SK-N-SH (cell line): ENCODE measurements around the gene MTMR8. TPM values are rescaled to one million over a fixed set of nuclear protein-coding genes. Genes with fewer than 3 reads are reported as not detected.

Experiments used
- CTCF ChIA-PET: fragments of 300-600, 350-600 bp; formaldehyde crosslinking; extraction: SDS; loops from one replicate; lab custom pipeline; 2021; lab: Yijun Ruan, JAX
- POLR2A ChIA-PET: fragments of 350-600 bp; sonication (Branson Sonifier 250); formaldehyde crosslinking; extraction: SDS; loops from one replicate; lab custom pipeline; 2020; ENCODE audit warnings: antibody characterized with exemption, inconsistent platforms; lab: Yijun Ruan, JAX
- DNase-seq: peaks from one replicate; pipeline ENCODE4 v3.0.0; 2012
- H2AFZ ChIP-seq: fragments of 200-600 bp; sonication (generic); 2 replicates; pipeline ENCODE4 v1.8.1; 2016; ENCODE audit warnings: antibody characterized with exemption, mild to moderate bottlenecking, low read depth
- H3F3A ChIP-seq: fragments of 200-600 bp; sonication (generic); replicated peaks from 2 replicates; pipeline ENCODE3; 2016; ENCODE audit warnings: antibody characterized with exemption, mild to moderate bottlenecking; ENCODE audit not compliant: insufficient read depth
- H3K27ac ChIP-seq, 2 experiments: fragments of 200-500 bp in 1 of 2; fragments of 200-600 bp in 1 of 2; sonication (Bioruptor generic) in 1 of 2; sonication (generic), shearing (Covaris generic) in 1 of 2; 2 replicates each; pipeline versions ENCODE4 v1.5.1 to v1.6.1; 2014 to 2016; ENCODE audit warnings: low read depth in 2 of 2, inconsistent platforms in 1 of 2, low read length in 1 of 2, mild to moderate bottlenecking in 1 of 2, mixed read lengths in 1 of 2
- H3K27me3 ChIP-seq: fragments of 200-600 bp; sonication (generic), shearing (Covaris generic); 2 replicates; pipeline ENCODE4 v1.6.1; 2016; ENCODE audit warnings: mixed run types; ENCODE audit not compliant: insufficient read depth
- H3K36me3 ChIP-seq, 2 experiments: fragments of 200-500 bp in 1 of 2; fragments of 200-600 bp in 1 of 2; sonication (Bioruptor generic) in 1 of 2; sonication (generic) in 1 of 2; replicated peaks in 1 of 2; 2 replicates each; pipeline versions ENCODE3 to v1.5.1; 2014 to 2016; ENCODE audit warnings: low read length in 1 of 2, mild to moderate bottlenecking in 1 of 2; ENCODE audit not compliant: insufficient read depth in 2 of 2, control insufficient read depth in 1 of 2
- H3K4me1 ChIP-seq, 2 experiments: fragments of 200-500 bp in 1 of 2; fragments of 200-600 bp in 1 of 2; sonication (Bioruptor generic) in 1 of 2; sonication (generic), shearing (Covaris generic) in 1 of 2; 2 replicates each; pipeline versions ENCODE4 v1.5.1 to v1.6.1; 2014 to 2016; ENCODE audit warnings: low read depth in 1 of 2, low read length in 1 of 2, mixed run types in 1 of 2; ENCODE audit not compliant: insufficient read depth in 2 of 2, control insufficient read depth in 1 of 2
- H3K4me2 ChIP-seq: fragments of 200-600 bp; sonication (generic), shearing (Covaris generic); 2 replicates; pipeline ENCODE4 v1.6.1; 2017; ENCODE audit warnings: mixed run types
- H3K4me3 ChIP-seq, 2 experiments: fragments of 200-500 bp in 1 of 2; fragments of 200-600 bp in 1 of 2; sonication (Bioruptor generic) in 1 of 2; sonication (generic), shearing (Covaris generic) in 1 of 2; 2 replicates each; pipeline versions ENCODE4 v1.5.1 to v1.8.1; 2014 to 2016; ENCODE audit warnings: low read depth in 2 of 2, inconsistent platforms in 1 of 2, low read length in 1 of 2, mild to moderate bottlenecking in 1 of 2, mixed read lengths in 1 of 2, moderate library complexity in 1 of 2
- H3K79me2 ChIP-seq: fragments of 200-600 bp; sonication (generic); 2 replicates; pipeline ENCODE4 v1.8.1; 2017; ENCODE audit warnings: mild to moderate bottlenecking; ENCODE audit not compliant: insufficient read depth
- H3K9ac ChIP-seq: fragments of 200-600 bp; sonication (generic); 2 replicates; pipeline ENCODE4 v1.6.1; 2017; ENCODE audit warnings: mixed run types
- H3K9me2 ChIP-seq: fragments of 200-600 bp; sonication (generic); 2 replicates; pipeline ENCODE4 v1.6.1; 2017; ENCODE audit warnings: mixed run types
- H3K9me3 ChIP-seq: fragments of 200-600 bp; sonication (generic); 2 replicates; pipeline ENCODE4 v1.6.1; 2017; ENCODE audit warnings: mixed run types, mild to moderate bottlenecking, moderate library complexity
- H4K20me1 ChIP-seq: fragments of 200-600 bp; sonication (generic); 2 replicates; pipeline ENCODE4 v1.6.1; 2017; ENCODE audit warnings: mild to moderate bottlenecking, mixed run types; ENCODE audit not compliant: insufficient read depth
- CHD2 ChIP-seq: fragments of 150-350 bp; IDR thresholded peaks from 2 replicates; pipeline ENCODE4 v1.6.1; 2018; ENCODE audit warnings: low read length; ENCODE audit not compliant: partially characterized antibody
- ELF1 ChIP-seq: IDR thresholded peaks from 2 replicates; pipeline ENCODE4 v1.4.0; 2012
- FOSL2 ChIP-seq: IDR thresholded peaks from 2 replicates; pipeline ENCODE4 v1.4.0; 2012; ENCODE audit warnings: low read depth, mild to moderate bottlenecking, moderate library complexity, borderline replicate concordance
- FOXJ3 ChIP-seq: sonication (generic); formaldehyde crosslinking; IDR thresholded peaks from 2 replicates; pipeline ENCODE4 v1.5.1; 2020; ENCODE audit warnings: mild to moderate bottlenecking, missing genetic modification reagents
- FOXM1 ChIP-seq: IDR thresholded peaks from 2 replicates; pipeline ENCODE4 v1.4.0; 2012; ENCODE audit warnings: low read depth, mild to moderate bottlenecking
- GABPA ChIP-seq: IDR thresholded peaks from 2 replicates; pipeline ENCODE4 v1.4.0; 2012; ENCODE audit warnings: low read depth, mild to moderate bottlenecking
- IRF3 ChIP-seq: fragments of 150-350 bp; IDR thresholded peaks from 2 replicates; pipeline ENCODE4 v1.6.1; 2016; ENCODE audit warnings: mild to moderate bottlenecking, low read depth, low read length
- MAX ChIP-seq: IDR thresholded peaks from 2 replicates; pipeline ENCODE4 v1.4.0; 2012; ENCODE audit warnings: low read depth
- MEF2A ChIP-seq: IDR thresholded peaks from 2 replicates; pipeline ENCODE4 v1.4.0; 2012; ENCODE audit warnings: low read depth, borderline replicate concordance
- MXI1 ChIP-seq: IDR thresholded peaks from 2 replicates; pipeline ENCODE4 v1.6.1; 2012; ENCODE audit warnings: mild to moderate bottlenecking, low read depth, low read length, improper control_type of control experiment
- NFIC ChIP-seq: IDR thresholded peaks from 2 replicates; pipeline ENCODE4 v1.4.0; 2012; ENCODE audit warnings: borderline replicate concordance
- NRF1 ChIP-seq: IDR thresholded peaks from 2 replicates; pipeline ENCODE4 v1.6.1; 2012; ENCODE audit warnings: low read depth, mild to moderate bottlenecking, low read length
- PBX3 ChIP-seq: IDR thresholded peaks from 2 replicates; pipeline ENCODE4; 2012
- POLR2AphosphoS5 ChIP-seq: IDR thresholded peaks from 2 replicates; pipeline ENCODE4 v1.6.1; 2012; ENCODE audit warnings: low read depth, low read length
- RCOR1 ChIP-seq: fragments of 150-350 bp; IDR thresholded peaks from 2 replicates; pipeline ENCODE4 v1.6.1; 2017; ENCODE audit warnings: antibody characterized with exemption, low read length
- RFX5 ChIP-seq: IDR thresholded peaks from 2 replicates; pipeline ENCODE4 v1.6.1; 2012; ENCODE audit warnings: mild to moderate bottlenecking, improper control_type of control experiment, low read length
- RXRA ChIP-seq: IDR thresholded peaks from 2 replicates; pipeline ENCODE4 v1.4.0; 2012; ENCODE audit warnings: low read depth, mild to moderate bottlenecking, borderline replicate concordance
- TAF1 ChIP-seq: IDR thresholded peaks from 2 replicates; pipeline ENCODE4 v1.6.1; 2012; ENCODE audit warnings: low read depth, mild to moderate bottlenecking, low read length, moderate library complexity, borderline replicate concordance
- WGBS: methylation state at CpG from one replicate; pipeline ENCODE4 v1.1.6; 2017; ENCODE audit warnings: low lambda C conversion rate; 5-methylcytosine and 5-hydroxymethylcytosine counted together
- polyA plus RNA-seq, 3 experiments: library from polyadenylated mRNA; depleted of rRNA; stranded (reverse); fragments of >200 nt; gene quantifications; 2 replicates each; pipeline ENCODE4 v1.2.3, GENCODE V29; 2012

Gene MTMR8
- polyA plus RNA-seq, 1 of the 3 experiments (the other 2 are of a cell fraction), result 0.35 TPM

- H3K36me3 ChIP-seq, result no peaks in the 10 kb centered on the region
- H3K27ac ChIP-seq, result no peak overlapping the region
- no peaks in the 10 kb centered on the region for H3K9me2 ChIP-seq
- no peak for TF ChIP-seq RCOR1
- TF ChIP-seq PBX3, result no peak
- TF ChIP-seq RFX5, result no peak
- no peak for TF ChIP-seq IRF3
- no peak for TF ChIP-seq NFIC
- TF ChIP-seq FOXJ3 (CRISPR knock-in tag), result no peak
- TF ChIP-seq MEF2A, result no peak
- TF ChIP-seq CHD2, result no peak
- TF ChIP-seq RXRA, result no peak
- no peak for TF ChIP-seq POLR2AphosphoS5
- no peak for TF ChIP-seq TAF1
- TF ChIP-seq GABPA, result no peak
- H3K4me2 ChIP-seq, result no peak overlapping the region
- ChIA-PET CTCF (no interaction called here), POLR2A (no interaction called here)
- no peaks in the 10 kb centered on the region for H3K27me3 ChIP-seq
- H3K9ac ChIP-seq, result no peak overlapping the region
- H3F3A ChIP-seq, result no peaks in the 10 kb centered on the region
- H3K79me2 ChIP-seq, result no peaks in the 10 kb centered on the region
- H4K20me1 ChIP-seq, result no peaks in the 10 kb centered on the region
- no peaks in the 10 kb centered on the region for H3K4me1 ChIP-seq
- H3K9me3 ChIP-seq, result no peaks in the 10 kb centered on the region
- H2AFZ ChIP-seq, result no peak overlapping the region
- 17% methylated on average over 3 of the region's 3 CpGs for WGBS
- no peak overlapping the region for H3K4me3 ChIP-seq
- DNase-seq, result no peak
Observed at GRCh38 chrX:64334467-64334866, 60.8 kb downstream of the MTMR8 start.

GRCh38 chrX:64330284-64330683 lies 65.0 kb downstream of the MTMR8 start:
- Histone ChIP-seq H3K9me2 (no peaks in the 10 kb centered on the region), H2AFZ (no peak overlapping the region), H3K36me3 (no peaks in the 10 kb centered on the region), H3K4me2 (no peak overlapping the region), H3K9me3 (no peaks in the 10 kb centered on the region), H3K9ac (no peak overlapping the region), H3K4me3 (no peak overlapping the region), H3K27ac (no peak overlapping the region), H4K20me1 (no peaks in the 10 kb centered on the region), H3K27me3 (no peaks in the 10 kb centered on the region), H3F3A (no peaks in the 10 kb centered on the region), H3K4me1 (no peaks in the 10 kb centered on the region), H3K79me2 (no peaks in the 10 kb centered on the region)
- POLR2A ChIA-PET, result no interaction called here
- DNase-seq, result no peak
- CTCF ChIA-PET, result no interaction called here
- no peak for TF ChIP-seq PBX3
- no peak for TF ChIP-seq ELF1
- TF ChIP-seq NRF1, result no peak
- TF ChIP-seq MAX, result no peak
- no peak for TF ChIP-seq MXI1
- no peak for TF ChIP-seq FOSL2
- no peak for TF ChIP-seq FOXM1
